HuH-7.5 (cell line): ENCODE results near the gene WWOX.

Source experiments
- DNase-seq: peaks from one replicate; pipeline ENCODE4 v3.0.0; 2011; ENCODE audit warnings: low spot score

The WWOX gene

DNA sequence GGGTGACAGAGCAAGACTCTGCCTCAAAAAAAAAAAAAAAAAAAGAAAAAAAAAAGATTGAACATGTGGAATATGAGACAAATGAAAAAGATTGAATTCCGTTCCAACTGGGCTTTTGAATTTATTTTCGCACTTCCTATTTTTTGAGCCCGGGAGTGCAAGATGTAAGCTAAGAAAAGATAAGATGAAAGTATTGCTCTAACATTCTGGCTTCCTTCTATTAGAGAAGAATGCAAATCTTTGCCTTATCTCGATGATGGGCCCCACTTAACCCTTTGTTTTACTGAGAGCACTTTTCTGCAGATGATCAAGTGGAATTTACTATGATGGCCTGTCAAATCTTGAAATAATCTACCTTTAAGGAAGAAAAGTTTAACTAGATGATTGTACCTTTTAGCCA lies 96.3 kb downstream of the WWOX start:
- no peak for DNase-seq

DNA sequence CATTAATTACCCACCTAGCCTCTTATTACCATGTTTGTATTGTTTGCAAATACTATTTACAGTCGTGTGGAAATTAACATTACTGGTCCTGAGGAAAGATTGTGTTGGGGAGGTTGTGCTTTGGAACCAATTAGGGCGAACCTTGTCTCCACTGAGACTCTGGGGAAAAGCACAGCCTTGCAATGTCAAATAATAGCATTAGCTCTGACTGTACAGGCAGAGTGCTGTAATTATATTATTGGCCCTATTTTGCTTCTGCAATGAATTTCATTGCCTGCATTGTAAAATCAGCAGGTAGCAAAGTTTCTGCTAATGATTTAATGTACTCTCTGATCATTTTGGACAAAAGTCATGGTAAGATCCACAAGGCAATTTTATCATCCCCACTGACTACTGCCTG lies 97.0 kb downstream of the WWOX start:
- DNase-seq: no peak

DNA sequence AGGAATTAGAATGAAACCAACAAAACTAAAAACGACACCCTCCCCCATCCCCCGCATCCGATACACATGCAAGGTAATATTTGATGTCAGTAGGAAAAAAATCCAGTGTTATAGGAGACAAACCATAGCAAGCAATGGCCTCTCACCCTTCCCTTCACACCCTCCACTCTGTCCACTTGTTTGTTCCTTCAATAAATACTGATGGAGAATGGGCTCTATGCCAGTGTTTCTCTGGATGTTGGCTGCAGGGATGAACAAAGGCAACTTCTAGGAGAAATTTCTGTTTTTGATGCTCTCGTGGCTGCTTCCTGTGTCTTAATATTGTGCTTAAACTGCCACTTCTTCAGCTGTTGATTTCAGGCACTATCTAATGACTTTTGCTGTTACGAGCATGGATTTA lies 98.8 kb downstream of the WWOX start:
- DNase-seq: no peak

DNA sequence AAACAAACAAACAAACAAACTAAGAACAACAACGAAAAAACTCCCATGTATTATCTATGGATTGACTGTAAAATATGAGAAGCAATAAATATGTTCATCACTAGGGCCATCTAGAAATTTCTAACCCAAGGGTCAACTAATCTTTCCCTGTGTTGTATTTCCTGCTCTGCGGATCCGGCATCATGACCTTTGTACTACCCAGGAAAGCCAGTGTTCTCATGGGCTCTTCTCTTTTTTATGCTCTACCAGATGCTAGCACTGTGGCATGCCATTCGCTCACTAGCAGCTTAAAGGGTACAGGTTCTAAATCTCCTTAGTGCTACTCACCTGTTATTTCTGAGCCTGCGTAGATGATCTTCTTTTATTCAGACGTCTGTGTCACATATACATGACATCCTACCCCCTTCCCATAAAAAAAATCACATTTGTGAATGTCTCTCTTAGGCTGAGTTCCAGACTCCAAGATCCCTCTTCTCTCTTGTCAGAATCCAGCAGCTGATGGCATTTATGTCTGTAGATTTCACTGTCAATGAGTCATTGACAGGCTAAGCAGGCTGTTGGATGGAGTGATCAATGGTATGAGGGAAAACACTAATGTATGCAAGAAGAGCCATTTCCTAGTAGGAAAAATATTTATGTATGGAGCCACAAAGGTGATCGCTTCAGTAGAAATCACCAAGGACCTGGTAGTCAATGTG lies 100.0 kb downstream of the WWOX start:
- peak; percentile 33 for DNase-seq

DNA sequence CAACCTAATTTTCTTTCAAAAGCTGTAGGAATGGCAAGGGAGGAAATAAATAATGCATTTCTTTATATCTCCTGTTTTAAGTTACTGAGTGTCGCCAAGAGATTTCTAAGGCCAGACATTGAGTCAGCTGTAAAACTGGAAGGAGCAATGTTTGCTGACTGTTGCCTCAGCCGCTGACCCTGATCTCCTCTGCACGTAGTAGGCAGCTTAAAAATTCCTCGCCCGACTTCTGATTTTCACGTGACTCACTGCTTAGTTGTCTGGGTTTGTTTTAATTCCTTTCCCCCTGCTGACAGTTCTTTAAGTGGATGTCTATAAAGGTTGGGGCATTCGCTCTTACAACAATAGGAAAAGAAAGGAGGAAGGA lies 100.6 kb downstream of the WWOX start:
- no peak for DNase-seq

DNA sequence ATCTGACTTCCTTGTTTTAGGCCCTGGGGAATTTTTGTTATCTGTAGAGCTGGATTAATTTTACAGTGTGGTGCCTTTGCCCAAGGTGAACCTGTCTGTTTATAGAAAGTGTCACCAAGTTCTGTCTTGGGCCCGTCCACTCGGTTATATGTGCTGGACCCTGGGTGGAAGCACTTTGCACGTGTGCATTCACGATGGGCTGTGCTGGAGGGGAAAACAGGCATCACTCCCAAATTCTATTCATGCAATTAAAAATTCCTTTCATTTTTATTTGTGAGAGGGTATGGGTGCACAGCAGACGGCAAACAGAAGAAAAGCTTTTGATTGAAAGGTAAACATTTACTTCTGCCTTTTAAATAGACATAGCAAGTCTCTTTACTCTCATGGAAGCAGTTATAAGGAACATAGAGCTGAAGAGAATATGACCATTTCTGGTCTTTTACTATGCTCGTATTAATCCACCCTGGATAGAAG lies 101.2 kb downstream of the WWOX start:
- DNase-seq: no peak

DNA sequence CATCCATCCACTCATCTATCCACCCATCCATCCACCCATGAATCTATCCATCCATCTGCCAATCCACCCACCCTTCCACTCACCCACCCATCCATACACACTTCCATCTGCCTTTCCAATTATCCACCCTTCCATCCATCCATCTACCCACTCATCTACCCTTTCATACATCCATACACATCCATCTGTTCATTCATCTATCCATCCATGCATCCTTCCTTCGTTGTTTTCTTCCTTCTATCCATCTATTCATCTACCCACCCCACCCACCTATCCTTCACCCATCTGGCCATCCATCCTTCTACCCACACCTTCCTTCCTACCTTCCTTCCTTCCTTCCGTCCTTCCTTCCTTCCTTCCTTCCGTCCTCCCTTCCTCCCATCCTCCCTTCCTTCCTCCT lies 106.1 kb downstream of the WWOX start:
- DNase-seq: no peak

DNA sequence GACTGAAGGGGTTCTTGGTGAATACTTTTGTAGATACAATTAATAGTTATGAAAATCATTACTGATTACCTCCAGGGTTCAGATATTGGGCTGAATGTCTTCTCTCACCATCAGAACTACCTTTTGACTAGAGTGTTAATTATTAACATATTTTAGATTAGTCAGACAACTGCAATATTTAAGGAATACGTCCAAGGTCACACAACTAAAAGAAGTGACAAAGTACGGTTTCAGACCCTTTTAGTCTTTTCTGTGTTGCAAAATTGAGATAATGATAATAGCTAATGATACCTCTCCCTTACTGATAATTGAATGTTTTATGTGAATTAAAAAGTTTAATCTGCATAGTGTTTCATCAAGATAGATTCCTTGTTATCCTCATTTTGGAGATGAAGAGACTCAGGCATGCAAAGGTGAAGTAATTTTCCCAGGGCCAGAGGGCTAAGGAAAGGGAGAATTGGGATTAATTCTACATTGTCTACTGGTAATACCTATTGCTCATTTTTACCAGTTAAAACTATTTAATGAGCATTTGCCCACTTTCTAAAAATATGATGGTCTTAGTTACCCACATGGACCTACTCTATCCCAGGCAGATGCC lies 107.3 kb downstream of the WWOX start:
- DNase-seq: no peak

DNA sequence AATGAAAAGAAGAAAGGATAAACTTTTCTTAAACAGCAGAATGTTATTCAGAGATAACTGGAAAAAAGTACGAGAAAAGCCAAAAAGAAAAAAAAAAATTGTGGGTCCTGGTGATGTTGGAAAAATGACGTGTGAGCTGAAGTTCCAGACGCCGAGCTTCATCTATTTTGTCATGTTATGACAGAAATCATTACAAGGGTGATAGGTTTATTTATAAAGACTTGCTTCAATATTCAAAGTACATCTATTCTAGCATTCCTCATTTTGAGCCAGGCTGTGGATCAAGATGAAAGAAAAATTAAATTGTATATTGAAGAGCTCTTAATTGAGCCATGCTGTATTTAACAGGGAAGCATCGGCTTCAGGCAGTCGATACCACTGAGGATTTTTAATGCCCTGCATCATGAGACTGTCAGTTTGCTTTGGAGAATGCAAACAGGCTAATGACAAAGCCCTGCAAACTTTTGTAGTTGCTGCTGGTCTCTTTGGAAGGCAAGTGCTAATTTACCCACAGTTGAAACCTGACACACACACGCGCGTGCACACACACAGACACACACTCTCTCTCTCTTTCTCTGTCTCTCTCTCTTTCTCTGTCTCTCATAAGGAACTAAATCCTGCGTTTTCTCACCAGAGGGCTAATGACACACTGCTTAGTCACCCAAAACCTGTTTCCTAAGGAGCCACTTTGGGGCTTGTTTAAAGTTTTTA lies 110.7 kb downstream of the WWOX start:
- DNase-seq: no peak

DNA sequence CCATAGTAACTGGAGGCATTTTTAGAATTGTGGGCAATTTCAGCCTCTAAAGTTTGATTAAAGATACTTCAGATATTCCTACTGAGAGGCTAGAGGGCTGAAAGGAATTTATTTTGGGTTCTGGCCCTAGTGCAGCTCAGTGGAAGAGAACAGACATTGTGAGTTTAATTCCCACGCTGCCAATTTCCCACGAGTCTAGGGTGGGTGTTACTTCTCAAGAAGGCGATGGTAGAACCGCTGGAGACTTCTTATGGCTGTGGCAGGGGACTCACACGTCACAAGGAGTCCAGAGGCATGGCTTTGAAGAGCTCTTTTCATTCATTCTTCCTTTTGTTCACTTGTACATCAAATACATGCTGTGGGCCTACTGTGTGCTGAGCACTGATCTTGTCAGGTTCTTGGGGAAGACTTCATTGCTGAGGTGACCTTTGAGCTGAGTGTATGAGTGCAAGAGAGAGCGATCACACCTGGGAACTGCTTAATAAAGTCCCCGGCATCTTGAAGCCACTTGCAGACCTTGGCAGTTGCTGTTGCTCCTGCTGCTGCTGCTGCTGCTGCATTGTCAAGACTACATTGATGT lies 111.7 kb downstream of the WWOX start:
- no peak for DNase-seq

DNA sequence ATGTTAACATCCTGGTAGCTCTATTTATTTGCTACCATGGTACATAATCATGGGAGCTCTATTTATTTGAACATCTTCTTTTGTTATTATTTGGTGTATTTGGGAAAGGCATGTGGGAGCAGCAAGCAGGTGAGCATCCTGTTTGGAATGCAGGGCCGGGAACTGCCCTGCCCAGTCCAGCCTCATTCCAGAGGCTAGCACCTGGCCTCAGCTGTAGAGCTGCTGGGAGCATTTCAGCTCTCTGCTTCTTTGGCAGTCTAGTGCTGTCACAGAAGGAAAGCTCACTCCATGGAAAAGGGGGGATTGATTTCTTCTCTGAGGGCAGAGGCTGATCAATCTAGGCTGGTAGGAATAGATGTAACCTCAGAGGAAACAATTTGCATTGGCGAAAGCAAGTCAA lies 112.5 kb downstream of the WWOX start:
- DNase-seq: no peak

DNA sequence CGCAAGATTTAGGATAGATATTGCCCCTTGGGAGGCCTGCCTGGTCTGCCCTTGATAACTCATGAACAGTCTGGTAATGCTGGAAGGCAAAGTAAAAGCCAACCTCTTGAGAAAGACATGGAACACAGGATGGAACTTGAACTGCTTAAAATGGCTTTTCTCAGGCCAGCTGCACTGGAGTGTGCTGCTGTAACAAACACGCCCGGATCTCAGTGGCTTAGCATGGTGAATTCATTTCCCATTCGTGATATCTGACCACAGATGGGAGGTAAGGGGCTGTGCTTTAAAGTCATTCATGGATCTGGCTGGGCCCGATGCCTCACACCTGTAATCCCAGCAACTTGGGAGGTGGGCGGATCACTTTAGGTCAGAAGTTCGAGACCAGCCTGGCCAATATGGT lies 113.2 kb downstream of the WWOX start:
- DNase-seq: no peak

DNA sequence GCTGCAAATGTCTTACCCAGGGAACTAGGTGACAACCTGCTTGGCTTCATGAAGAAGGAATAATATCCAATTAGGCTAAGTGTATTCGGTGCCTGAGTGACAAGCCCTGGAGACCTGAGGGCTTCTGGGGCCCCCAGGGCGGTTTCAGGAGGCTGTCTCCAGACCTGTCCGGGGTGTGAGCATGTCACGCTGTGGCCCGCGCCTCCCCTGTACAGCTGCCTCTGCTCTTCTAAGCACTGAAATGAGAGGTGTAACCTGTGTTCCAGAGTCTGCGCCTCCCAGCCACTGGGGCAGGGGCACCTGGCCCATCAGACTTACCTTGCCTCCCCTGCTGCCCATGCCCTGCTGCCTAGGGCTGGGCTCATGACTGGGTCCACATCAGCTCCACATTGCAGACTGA lies 114.3 kb downstream of the WWOX start:
- DNase-seq: no peak

DNA sequence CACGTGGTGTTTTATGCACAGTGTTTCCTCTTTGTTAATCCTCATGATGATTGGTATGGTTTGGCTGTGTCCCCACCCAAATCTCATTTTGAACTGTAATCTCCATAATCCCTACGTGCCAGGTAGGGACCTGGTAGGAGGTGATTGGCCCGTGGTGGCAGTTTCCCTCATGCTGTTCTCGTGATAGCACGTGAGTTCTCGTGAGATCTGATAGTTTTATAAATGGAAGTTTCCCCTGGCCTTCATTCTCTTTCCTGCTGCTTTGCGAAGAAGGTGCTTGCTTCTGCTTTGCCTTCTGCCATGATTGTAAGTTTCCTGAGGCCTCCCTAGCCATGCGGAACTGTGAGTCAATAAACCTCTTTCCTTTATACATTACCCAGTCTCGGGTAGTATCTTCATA lies 115.8 kb downstream of the WWOX start:
- no peak for DNase-seq

DNA sequence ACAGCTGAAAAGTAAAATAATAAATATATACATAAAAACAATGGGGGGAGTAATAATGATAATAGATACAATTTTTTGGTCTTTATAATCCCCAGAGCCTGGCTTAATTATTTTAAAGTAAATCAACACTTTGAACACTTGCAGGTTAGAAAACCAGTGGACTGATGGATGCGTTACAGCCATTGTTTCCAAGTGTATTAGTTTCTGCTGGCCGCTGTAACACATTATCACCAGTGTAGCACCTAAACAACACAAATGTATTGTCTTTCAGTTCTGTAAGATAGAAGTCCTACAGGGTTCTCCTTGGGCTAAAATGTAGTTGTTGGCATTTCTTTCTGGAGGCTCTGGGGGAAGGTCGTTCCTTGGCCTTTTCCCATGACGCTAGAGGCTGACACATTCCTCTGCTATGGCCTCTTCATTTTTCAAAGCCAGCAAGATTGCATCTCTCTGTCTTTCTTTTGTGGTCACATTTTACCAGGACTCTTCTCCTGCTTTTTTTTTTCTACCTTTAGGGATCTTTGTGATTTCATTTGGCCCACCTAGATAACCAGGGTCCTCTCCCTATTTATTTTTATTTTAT lies 116.8 kb downstream of the WWOX start:
- DNase-seq: no peak

DNA sequence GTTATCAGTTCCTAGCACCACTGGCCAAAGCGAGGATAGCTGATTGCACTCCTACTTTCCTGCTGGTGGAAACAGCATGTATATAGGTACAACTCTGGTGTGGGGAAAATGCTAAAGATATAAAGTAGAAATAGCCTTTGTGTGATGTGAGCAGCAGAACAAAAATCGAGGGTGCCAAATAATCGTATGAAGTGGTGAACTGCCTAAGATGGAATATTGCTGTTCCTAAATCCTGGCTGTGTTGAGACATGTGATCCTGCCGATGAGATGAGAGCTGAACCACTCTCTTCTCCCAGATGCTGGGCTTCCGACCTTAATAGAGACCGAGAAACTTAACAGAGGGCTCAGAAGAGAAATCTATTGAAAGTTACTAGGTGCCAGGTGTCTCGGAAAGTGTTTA lies 117.8 kb downstream of the WWOX start:
- DNase-seq: no peak

DNA sequence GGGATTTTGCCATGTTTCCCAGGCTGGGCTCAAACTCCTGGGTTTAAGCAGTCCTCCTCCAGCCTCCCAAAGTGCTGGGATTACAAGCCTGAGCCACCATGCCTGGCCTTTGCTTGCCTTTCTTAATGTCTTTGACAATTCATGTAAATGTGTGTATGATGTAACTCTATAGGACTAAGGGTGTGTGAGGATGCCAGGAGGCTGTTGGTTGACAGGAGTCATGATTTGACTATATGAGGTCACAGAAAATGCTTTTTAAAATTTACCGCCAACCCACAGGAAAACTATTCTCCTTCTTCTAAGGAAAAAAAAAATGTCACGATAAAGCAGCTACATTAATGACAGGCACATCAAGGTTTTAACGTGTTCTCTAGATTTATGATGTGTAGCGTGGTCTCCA lies 118.8 kb downstream of the WWOX start:
- no peak for DNase-seq

DNA sequence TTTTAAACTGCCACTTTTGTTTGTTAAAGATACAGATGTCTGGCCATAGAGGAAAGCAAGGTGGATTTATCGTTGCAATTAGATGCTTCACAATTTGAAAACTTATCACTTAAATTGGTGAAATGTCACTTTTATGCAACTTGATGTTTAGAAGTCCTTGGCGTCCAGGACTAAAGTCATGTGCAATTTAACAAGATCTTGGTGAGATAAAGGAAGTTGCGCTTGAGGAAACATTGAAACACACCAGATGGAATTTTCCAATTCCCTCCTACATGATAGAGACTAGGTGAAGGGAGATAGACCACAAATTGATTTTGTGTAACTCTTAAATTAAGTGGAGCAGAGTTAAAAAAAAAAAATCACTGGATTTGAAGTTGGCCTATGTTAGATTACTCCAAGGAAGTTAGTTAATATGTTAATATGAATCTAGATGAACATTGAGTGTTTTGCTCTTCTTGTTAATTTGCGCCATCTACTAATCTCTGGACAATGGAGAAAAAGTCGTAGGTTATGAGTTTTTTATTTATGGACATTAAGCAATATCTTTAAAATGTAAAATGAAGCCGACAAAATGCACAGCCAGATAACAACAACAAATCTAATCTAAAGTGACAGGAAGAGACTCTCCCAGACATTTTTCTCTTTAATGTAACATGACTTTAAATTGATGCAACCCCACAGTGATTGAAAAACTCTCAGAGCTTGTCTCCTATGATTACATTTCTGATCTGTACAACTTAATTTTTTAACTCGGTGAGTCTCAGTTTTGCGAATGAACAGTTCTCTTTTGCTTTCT lies 119.6 kb downstream of the WWOX start:
- DNase-seq: no peak

DNA sequence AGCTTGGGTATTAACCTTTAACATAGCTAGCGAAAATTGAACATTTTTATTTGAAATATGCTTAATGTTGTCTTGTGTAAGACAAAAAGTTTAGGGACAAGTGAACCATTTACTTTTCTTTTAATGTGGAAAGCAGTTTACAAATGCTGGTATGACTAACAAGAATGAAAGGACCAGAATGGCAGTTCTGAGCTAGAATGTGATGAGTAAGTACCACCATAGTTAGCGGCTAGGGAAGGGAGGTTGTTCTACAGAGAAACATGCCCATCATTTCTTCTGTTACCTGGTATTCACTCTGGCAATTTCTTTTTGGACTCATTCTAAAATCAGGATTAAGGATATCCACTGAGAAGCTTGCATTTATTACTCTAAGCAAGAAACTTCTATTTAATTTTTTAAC lies 121.1 kb downstream of the WWOX start:
- DNase-seq: no peak

DNA sequence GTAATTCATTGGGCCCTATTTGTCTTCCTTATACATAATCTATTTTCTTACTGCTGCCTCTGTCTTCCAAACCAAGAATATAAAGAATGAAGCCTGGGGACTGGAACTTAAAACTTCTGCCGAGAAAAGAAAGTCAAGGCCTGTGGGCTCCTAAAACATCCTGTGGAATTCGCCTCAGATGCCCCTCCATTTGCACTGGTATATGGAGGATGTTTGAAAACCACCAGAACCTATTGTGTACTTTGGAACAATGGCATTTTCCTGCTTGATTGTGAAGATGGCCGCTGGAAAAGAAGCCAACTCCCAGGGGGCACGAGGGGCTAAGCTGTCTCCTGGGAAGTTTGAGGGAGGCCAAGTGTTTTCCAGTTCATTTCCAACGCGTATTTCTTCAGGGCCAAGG lies 122.4 kb downstream of the WWOX start:
- no peak for DNase-seq

DNA sequence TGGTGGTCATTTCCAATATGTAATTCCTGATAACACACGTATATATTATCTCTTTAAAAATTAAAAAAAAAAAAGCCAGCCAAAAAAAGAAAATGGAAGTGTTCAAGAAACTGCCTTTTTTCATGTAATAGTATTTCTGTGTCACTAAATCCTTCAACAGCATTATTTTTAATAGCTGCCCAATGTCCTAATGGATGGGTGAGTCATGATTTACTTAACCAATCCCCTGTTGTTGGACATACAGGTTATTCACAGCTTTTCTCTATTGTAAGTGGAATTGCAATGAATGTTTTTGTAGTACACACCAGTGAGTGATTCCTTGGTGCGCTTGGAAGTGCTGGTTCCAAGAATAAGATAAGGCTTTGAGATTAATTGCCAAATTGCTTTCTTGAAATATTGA lies 124.9 kb downstream of the WWOX start:
- no peak for DNase-seq

DNA sequence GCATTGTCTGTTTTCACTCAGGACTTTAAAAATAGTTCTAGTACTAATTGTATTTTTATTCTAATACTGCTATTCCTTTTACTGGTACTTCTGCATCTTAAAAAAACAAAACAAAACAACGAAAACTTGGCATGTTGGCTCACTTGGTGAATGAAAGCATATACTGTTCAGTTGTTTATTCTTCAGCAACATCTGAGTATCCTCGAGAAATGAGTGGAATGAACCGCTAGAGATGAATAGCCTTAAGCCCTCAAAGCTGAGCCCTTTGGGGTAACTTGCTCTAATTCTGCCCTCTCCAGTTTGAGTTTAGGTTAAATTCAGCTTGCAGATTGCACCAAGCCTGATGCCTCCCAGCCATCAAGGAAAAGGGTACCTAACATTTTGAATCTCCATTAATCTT lies 126.5 kb downstream of the WWOX start:
- no peak for DNase-seq
